ENCODE results near the gene APP.
"Not testable (repeated sequence)": the region's sequence is repeated elsewhere in the genome, so short reads cannot be mapped to it uniquely, and the experiment has no call there.

The APP gene

DNA sequence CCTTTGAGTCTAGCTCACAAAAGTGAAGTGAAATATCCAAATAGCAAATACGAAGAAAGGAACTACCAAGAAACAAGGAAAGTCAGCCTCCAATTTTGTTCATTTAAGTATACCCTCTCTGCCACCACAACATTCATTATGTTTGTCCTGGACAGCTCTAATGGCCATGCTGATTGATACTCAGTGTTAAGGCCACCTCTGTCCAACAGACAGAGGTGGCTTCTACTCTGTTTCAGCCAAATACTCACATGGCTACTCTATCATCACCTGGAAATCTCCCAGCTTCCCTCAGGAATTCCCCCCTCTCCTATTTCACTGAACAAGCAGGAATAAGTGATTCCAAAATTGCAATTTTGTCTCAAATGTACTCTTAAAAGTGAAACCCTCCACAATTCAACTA is 10.7 kb downstream of the APP start:
- DNase-seq = no peak

DNA sequence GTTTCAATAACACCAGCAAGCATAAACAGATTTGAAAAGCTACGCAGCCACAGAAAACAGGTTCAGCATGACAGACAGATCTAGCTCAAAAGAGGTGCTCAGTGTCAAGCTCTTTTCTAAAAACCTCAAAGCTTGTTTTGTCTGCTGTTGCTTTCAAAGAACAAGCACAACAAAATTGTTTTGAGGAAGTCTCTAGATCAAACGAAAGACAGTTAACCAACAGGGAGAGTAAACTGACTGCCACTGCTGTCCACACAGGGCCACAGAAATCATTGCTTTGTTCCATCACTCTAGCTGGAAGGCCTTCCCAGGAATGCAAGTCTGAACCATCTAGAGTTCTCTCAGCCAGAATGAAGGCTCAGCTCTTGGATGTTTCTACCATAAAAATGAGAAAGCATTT is 12.8 kb downstream of the APP start:
- DNase-seq = no peak

DNA sequence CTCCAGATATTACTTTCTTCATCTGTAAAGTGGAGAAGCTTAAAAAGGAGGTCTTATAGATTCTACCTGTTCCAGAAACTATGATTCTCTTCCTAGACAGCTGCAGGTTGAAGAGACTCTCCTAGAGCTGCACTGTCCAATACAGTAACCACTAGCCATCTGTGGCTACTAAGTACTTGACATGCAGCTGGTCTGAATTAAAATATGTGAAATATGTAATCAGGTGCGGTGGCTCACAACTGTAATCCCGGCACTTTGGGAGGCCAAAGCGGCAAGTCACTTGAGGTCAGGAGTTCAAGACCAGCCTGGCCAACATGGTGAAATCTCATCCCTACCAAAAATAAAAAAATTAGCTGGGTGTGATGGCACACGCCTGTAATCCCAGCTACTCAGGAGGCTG is 15.8 kb downstream of the APP start:
- DNase-seq = no peak

DNA sequence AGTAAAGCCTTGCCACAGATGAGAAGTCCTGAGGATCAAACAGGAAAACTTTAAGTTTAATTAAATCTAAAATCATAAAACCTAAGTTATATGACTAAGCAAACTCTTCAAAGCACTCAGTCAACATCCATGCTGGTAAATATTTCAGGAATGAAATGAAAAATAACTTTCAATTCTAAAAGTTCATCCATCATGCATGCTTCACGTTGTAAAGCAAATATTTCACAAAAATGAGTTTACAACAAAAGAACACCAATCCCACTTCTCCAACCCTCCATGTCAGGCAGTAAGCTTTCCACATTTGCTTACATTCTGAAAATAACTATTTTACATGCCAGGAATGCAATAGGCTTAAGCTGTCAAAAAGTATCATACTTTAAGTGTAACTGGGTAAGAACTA is 16.8 kb downstream of the APP start:
- DNase-seq = no peak

DNA sequence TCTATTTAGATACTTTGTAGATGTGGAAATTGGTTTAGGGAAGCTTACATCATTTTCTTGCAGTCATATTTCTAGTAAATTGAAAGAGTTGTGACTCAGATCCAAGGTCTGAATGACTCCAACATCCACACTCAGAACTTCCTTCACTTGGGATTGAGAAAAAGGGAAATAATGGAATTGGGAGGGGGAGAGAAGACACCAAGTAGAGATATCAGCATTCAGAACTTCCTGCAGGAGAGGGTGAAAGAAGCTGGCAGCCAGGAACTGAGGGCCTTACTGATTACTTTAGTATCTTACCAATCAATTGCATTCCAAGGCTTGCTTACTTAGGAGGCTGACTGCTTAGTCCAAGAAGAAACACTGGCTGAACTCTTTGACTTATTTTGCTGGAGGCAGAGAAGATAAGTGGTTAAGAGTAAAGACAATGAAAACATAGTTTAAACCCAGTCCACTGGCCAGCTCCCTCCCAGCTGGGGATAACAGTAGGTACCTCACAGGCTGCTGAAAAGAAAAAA is 21.7 kb downstream of the APP start:
- no peak for DNase-seq

DNA sequence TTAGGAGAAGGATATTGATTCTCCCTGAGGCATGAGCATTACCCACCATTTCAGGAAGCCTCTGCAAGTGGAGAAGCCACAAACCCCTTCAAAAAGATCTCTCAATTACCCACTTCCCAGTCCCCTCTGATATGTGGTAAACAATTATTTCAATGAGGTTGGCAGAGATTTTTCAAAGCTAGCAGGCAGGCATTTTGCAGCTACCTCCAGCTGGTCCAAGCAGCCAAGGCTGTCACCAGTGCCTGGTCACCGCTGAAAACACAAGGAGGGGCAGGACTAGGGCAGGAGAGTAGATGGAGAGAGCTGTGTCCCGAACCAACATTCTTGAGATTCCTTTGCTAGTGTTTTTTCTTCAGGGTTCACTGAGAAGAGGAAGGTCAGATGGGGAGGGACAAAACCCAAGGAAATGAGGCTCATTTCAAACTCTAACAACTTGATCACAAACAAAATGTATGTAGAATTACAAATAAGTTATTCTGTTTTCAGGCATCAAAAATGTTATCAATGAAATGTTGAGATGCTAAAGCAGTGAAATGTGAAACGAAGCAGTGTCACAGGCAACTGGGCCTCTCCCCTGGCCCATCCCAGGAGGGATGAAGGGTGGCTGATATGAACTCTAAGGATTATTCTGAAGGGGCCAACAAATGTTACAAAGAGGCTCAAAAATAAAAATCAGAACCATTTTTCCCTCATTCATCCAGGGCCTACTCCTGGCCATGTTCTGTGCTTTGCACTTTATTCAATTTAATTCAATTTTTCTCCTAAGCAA is 22.3 kb downstream of the APP start:
- DNase-seq = no peak

DNA sequence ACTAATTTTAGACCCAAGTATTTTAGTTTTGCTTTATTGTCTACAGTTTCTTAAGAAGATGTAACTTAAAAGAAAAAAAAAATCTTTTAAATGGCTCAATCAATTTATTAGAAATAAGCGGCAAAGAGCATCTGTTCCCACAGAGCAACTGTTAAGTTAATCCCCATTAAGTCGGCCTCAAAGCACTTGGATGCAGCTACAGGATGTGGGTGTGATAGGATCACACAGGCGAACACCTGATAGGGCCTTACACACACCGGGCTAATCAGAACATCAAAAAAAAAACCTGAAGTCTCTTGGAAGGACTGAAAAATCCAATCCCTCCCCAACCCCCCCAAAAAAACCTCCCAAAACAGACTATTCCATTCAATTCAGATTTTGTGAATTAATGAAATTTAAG is 23.0 kb downstream of the APP start:
- no peak for DNase-seq

DNA sequence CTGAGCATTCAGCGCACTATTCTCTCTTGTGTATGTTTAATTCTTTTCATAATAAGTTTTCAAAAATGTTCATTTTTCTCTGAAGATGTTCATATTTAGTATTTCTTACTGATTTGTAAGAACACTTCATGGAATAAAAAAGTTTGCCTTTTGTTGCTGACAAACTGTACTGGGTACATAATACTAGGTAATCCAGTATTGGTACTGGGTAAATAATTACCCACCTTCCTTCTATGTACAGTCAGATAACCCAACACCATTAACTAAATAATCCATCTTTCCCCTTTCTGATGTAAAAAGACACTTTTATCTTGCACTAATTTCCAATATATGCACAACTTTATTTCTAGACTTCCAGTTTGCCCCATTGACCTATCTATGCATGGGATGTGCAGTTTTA is 23.9 kb downstream of the APP start:
- DNase-seq = no peak

DNA sequence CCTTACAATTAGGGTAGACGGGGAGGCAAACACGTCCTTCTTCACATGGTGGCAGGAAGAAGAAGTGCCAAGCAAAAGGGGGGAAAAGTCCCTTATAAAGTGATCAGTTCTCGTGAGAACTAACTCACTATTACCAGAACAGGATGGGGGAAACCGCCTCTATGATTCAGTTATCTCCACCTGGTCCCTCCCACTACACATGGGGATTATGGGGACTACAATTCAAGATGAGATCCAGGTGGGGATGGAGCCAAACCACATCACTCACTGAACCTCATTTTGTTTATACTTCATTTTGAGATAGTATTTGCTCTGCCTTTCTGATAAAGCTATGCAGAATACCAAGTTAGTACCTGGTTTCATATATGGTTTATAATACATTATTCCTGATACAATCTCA is 26.5 kb downstream of the APP start:
- DNase-seq = no peak

DNA sequence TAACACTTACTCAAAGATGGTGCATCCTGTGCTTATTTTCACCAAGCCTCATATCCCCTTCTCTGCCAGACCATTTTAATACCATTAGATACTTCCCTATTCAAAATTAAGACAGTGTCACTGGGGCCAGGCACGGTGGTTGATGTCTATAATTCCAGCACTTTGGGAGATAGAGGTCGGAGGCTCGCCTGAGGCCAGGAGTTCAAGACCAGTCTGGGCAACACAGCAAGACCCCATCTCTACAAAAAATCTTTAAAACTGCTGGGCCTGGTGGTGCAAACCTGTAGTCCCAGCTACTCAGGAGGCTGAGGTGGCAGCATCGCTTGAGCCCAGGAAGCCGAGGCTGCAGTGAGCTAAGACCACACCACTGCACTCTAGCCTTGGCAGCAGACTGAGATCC is 28.2 kb downstream of the APP start:
- DNase-seq = no peak

DNA sequence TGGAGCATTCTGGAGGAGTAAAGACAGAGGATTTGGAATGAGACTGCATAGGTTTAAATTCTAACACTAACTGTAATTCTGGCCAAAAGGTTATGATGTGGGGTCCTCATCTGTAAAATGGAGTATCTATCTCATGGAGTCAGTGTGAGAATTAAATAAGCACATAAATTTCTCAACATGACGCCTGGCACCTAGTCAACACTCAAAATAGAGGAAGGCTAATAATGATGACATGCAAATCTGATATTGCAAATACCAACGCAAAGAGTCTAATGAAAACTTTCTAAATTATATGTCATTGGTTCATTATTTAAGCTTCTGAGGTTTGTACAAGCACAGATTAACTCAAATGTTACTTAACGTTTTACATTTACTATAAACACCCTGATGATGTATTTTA is 29.6 kb downstream of the APP start:
- no peak for DNase-seq

DNA sequence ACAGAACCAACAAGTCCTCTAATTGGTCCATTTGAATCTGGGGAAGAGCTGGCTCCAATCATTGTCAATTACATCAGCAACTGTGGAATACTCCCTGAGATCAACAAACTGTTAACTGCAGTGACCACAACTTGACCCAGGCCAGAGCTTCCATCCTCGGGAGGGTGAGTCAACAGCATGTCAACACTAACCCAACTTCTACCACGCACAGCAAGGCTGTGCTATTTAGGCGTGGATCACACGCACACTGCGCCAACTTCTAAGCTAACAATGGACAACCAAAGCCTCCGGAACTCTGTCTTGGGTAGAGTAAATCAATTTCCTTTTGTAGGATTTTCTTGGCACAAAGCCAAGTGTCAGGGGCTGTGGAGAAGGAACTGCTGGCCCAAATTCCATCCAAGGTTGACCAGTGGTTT is 30.4 kb downstream of the APP start:
- DNase-seq = no peak

DNA sequence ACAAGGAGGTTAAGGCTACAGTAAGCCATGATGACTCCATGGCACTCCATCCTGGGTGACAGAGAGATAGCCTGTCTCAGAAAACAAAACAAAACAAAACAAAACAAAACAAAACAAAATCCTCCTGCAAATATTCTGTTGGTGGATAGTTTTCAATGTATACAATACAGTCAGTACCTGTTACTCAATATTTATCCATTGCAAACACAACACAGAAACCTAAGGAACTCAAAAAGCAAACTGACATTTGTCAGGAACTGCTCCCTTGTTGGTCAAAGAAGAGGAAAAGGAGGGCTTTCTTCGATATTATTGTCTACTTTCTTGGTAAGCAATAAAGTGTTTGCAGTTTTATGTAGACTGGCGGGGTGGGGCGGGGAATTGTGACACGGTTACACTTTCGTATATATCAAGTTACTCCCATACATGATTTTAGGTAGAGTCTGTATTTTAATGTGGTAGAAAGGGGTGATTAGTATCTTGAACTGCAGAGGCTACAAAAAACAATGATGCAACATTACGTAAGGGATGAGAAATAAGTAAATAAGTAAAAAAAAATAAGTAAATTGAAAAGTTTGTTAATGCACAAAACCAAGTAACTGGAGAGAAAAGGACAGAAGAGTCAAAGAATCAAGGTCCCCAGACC is 31.8 kb downstream of the APP start:
- DNase-seq = no peak

DNA sequence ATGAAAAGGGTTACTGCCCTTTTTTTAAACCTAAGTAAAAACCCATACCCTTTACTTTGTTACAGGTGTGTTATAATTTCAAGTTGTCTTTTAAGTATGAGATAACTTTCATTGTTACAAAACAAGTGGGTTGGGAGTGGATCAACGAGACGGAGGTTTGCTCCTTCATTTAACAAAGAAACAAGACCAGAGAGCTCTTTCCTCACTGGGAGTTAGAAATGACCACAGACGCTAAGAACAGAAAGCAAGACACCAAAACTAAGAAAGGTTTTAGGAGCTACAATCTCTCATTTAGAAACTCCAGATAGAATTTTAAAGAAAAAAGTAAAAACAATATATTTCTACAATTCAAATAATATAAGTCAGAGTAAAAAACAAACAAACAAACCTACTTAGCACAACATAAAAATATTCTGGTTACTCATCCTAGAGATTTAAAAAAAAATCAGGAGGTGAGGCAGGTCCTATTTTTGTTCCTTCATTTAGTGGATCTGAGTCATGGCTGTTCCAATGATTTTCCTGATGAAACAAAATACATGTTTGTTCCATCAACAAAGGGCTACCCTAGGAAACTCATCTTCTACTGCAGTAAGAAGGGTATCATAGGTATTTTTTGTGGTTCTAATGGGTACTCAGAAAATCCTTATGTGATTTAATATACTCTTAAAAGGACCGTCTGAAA is 33.0 kb downstream of the APP start:
- DNase-seq = no peak

DNA sequence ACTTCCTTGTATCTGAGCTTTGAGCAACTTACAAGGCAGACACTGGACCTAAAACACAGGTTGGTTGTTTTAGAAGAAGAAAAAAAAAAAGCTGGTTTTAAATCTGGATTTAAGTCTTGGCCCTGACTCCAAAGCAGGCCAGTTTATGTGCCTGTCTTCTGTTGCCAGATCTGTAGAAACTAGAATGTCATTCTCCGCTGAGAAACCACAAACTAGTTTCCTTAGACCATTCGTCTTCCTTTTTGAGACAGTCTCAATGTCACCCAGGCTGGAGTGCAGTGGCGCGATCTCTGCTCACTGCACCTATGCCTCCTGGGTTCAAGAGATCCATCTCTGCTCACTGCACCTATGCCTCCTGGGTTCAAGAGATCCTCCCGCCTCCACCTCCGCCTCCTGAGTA is 33.9 kb downstream of the APP start:
- DNase-seq = no peak

DNA sequence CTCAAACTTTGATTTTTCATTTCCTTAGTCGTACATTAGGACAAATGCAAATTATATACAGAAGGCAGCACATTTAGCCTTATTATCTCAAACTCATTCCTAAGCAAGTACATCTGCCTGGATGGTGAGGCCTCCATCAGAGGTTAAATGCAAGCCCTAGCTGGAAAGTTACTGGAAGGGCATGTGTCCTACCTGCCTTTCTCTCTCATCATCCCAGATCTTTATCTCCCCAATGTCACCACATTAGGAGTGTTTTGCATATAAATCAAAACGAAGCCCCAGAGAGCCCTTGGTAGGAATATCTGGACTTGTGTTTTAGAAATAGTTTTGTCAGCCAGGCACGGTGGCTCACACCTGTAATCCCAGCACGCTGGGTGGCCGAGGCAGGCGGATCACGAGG is 35.0 kb downstream of the APP start:
- DNase-seq = no peak

DNA sequence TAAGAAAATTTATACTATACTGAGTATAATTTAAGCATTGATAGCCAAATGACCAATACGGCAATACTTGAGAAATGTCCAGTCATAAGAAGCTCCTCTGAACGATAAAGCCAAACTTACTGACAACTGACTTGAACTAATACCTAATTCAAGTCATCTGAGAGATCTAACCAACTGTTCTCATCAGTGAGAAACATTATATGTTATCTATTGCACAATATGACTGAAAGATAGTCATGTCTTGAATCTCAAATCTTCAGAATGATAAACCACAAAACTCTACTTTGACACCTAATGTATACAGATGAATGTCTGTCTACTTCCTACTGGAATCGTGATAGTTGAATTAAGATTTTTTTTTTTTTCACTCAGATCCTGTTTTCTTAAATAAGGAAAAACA is 39.0 kb downstream of the APP start:
- no peak for DNase-seq

DNA sequence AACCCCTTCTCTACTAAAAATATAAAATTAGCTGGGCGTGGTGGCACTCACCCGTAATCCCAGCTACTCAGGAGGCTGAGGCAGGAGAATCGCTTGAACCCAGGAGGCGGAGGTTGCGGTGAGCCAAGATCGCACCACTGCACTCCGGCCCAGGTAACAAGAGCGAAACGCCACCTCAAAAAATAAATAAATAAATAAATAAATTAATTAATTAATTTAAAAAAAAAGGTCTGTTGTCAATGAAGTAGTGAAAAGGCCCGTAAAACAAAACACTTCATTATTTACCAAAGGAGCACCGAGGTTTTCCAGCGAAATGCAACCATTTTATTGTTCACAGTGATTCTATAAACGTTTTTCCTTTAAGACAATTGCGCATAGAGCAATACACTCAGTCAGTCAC is 39.5 kb downstream of the APP start:
- not testable (repeated sequence) for DNase-seq

DNA sequence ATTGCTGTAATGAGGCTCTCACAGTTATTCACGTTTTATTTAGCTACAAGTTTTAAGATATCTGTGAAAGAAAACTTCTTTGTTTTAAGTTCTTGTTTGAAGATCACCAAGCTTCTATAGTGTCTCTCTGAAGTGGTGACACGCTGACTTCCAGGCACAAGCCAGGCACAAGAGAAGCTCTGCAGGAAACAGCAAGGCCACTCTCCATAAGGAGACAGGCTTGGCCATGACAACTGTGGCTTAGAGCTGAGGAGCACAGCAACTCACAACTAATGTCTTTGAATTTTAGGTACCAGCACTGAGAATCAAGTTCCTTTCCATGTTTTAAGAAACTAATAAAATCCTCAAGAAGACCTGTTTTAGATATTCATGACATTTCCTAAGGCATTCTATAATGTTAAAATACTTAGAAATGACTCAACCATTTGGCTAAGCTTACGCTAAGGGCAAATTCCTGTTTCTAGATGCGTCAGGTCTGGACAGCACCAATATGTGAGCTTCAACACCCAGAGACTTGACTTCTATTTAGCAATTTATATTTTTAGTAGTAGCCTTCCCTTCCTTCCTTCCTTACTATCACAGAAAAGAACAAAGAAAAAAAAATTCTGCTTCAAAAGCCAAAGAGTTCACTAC is 40.2 kb downstream of the APP start:
- no peak for DNase-seq

DNA sequence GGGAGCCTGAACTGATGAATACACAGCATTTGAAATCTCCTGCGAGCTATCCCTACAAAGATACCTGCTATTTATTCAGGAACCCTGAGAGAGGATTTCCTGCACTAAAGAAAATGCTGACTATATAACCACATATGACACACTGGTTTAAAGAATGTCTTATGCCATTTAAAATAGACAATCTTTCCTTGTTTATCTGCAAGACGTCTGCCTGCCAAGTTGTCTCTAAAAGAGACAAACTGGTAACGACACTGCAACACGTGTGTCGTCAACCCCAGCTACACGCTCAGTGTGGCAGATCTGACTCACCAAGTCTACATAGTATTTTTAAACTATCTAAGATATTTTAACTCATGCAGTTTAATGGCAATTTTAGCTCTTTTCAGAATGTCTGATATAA is 42.7 kb downstream of the APP start:
- no peak for DNase-seq

DNA sequence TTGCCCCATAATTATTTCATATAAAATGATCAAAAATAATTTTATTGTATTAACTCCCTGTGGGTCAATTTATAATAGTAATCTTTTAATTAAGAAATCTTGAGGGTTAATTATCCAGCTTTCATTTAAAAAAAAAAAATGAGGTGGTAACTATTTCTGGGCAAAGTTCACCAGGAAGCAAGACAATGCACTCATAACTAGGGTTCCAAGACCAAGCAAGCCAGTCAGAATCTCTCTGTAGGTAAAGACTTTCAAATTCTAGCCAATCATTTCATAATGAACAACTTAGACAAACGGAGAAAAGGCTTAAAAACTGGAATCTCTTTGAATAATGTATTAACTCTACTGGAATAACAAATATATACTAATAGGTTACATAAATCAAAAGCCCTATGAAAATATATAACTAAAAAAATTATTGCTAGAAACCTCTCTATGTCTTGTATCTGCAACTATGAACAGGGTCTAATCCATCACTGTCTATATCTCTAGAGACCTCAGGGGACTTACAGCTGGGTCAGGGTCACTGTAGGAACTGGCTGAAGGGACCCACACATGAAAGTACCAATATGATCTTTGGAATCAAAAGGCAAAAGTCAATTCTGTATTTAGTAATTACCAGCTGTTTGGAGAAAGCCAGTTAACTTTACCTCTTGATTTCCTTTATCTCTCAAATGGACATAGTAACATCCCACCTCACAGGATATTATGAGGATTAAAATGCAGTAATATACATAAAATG is 43.3 kb downstream of the APP start:
- DNase-seq = no peak

DNA sequence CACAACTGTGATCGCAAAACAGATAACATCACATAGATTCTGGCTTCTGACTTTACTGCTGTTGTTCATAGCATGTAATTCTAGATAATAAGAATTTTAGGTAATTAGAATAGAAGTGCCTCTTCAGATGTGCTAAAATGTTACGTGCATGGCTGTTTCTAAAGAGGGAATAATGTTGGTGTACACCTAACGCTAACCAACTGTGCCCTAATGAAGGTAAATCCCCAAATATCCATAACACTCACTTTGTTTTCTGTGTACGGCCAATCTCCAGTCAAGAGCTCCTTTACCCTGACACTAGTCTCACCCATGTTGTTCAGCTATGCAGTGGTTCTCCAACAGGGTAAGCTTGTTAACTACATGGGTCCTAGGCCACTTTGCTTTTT is 44.4 kb downstream of the APP start:
- DNase-seq = no peak

Data from NCI-H1694 (cell line).